Sigmoid colon (tissue), 7 donors: ENCODE measurements around the gene ZXDC. TPM values are rescaled to one million over a fixed set of nuclear protein-coding genes. Genes with fewer than 3 reads are reported as not detected.

ENCODE experiments used
- DNase-seq: peaks from one replicate; pipeline ENCODE4 v3.0.0-alpha.2; 2019
- H3K27ac ChIP-seq, 4 donors: fragments of 200-600 bp; sonication (generic); one replicate each; pipeline ENCODE4 v1.5.1; 2016 to 2019; ENCODE audit warnings: mild to moderate bottlenecking in 1 of 4
- H3K27me3 ChIP-seq, 3 donors: fragments of 200-600 bp; sonication (generic); one replicate each; pipeline ENCODE4 v1.5.1; 2019; ENCODE audit warnings: mild to moderate bottlenecking in 1 of 3
- H3K36me3 ChIP-seq, 4 donors: fragments of 200-600 bp; sonication (generic); one replicate each; pipeline ENCODE4 v1.5.1; 2016 to 2019
- H3K4me1 ChIP-seq, 4 donors: fragments of 200-600 bp; sonication (generic); one replicate each; pipeline ENCODE4 v1.5.1; 2017 to 2019
- H3K4me3 ChIP-seq, 4 donors: fragments of 200-600 bp; sonication (generic); one replicate each; pipeline ENCODE4 v1.5.1; 2017 to 2019; ENCODE audit warnings: mild to moderate bottlenecking in 2 of 4, moderate library complexity in 1 of 4
- H3K9me3 ChIP-seq, 4 donors: fragments of 200-600 bp in 3 of 4; sonication (generic) in 3 of 4; one replicate each; pipeline versions ENCODE4 v1.5.1 to v1.6.1; 2013 to 2019
- EP300 ChIP-seq, 4 donors: sonication (generic); formaldehyde crosslinking; IDR thresholded peaks; one replicate each; pipeline ENCODE4 v1.6.1; 2017; ENCODE audit warnings: antibody characterized with exemption in 4 of 4
- POLR2A ChIP-seq, 2 donors: fragments of 450-650 bp; IDR thresholded peaks; one replicate each; pipeline ENCODE4 v1.6.1; 2016; ENCODE audit warnings: antibody characterized with exemption in 2 of 2, mild to moderate bottlenecking in 2 of 2, moderate library complexity in 2 of 2
- POLR2AphosphoS5 ChIP-seq, 4 donors: sonication (generic); formaldehyde crosslinking; IDR thresholded peaks; one replicate each; pipeline ENCODE4 v1.6.1; 2017; ENCODE audit warnings: antibody characterized with exemption in 4 of 4
- WGBS, 2 donors: extraction: QIAGEN DNeasy Blood & Tissue Kit; methylation state at CpG; one replicate each; pipeline ENCODE4 v1.1.7; 2013; 5-methylcytosine and 5-hydroxymethylcytosine counted together
- intact Hi-C: fragments of 100-400 bp; cut with DNase I; formaldehyde crosslinking; loops from one replicate; pipeline ENCODE4 v1.15.1; 2023
- polyA plus RNA-seq, 3 donors: library from polyadenylated mRNA; stranded (reverse); fragments of 200-250 nt; gene quantifications; one replicate each; pipeline ENCODE4 v1.2.3, GENCODE V29; 2013
- total RNA-seq, 4 donors: library from RNA; depleted of rRNA; stranded (reverse); fragments of >200 nt; gene quantifications; one replicate each; pipeline ENCODE4 v1.1.0, GENCODE V29; 2016
- TF ChIP-seq, protein P1 (sequence below), 4 experiments: fragments of 450-650 bp in 3 of 4; fragments of 200-600 bp in 1 of 4; IDR thresholded peaks; one replicate each; pipeline ENCODE4 v1.5.1; 2016 to 2019; ENCODE audit warnings: antibody characterized with exemption in 4 of 4, mild to moderate bottlenecking in 3 of 4, moderate library complexity in 2 of 4
- donor health status: healthy with polysubstance abuse.
- donor health status: Bipolar disorder and iron deficiency.
- donor health status: healthy.

Gene ZXDC
- total and polyA plus RNA-seq, 7 donors = 5.5 to 33.8 (median 26.4) TPM

DNA sequence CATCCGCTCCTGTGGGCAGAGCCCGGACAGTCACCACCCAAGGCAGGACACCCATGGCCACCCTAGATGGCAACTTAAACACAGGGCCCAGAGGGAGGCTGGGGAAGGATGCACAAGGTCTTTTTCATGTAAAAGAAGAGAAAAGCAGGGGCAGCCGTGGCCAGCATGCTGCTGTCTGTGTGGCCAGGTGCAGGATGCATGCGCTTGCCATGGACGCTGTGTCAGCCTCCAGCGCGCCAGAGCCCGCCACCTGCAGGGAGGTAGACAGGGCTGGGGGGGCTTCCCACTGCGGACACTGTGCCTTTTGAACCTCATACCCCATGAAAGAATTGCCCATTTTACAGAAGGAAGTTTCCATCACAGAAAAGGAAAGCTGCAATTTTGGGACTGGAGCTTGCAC, 23.7 kb upstream of the ZXDC start:
- H3K27ac ChIP-seq = no peak overlapping the region
- H3K4me3 ChIP-seq = no peak overlapping the region
- H3K27me3 ChIP-seq = peaks cover 0 to 1% (median 0%) of the 10 kb centered on the region in 3 donors
- no peak for DNase-seq
- H3K36me3 ChIP-seq = no peaks in the 10 kb centered on the region
- no peaks in the 10 kb centered on the region for H3K4me1 ChIP-seq
- WGBS, 2 donors = 94 to 95% methylated on average over 9 of the region's 9 CpGs
- no peaks in the 10 kb centered on the region for H3K9me3 ChIP-seq
- TF ChIP-seq POLR2A (IDR thresholded peaks at IDR 0.05) (no peak), POLR2AphosphoS5 (IDR thresholded peaks at IDR 0.05) (no peak), EP300 (IDR thresholded peaks at IDR 0.05) (no peak)
- TF ChIP-seq, protein P1, sequence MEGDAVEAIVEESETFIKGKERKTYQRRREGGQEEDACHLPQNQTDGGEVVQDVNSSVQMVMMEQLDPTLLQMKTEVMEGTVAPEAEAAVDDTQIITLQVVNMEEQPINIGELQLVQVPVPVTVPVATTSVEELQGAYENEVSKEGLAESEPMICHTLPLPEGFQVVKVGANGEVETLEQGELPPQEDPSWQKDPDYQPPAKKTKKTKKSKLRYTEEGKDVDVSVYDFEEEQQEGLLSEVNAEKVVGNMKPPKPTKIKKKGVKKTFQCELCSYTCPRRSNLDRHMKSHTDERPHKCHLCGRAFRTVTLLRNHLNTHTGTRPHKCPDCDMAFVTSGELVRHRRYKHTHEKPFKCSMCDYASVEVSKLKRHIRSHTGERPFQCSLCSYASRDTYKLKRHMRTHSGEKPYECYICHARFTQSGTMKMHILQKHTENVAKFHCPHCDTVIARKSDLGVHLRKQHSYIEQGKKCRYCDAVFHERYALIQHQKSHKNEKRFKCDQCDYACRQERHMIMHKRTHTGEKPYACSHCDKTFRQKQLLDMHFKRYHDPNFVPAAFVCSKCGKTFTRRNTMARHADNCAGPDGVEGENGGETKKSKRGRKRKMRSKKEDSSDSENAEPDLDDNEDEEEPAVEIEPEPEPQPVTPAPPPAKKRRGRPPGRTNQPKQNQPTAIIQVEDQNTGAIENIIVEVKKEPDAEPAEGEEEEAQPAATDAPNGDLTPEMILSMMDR (IDR thresholded peaks at IDR 0.05) = no peak
- intact Hi-C loops = no loop called here

DNA sequence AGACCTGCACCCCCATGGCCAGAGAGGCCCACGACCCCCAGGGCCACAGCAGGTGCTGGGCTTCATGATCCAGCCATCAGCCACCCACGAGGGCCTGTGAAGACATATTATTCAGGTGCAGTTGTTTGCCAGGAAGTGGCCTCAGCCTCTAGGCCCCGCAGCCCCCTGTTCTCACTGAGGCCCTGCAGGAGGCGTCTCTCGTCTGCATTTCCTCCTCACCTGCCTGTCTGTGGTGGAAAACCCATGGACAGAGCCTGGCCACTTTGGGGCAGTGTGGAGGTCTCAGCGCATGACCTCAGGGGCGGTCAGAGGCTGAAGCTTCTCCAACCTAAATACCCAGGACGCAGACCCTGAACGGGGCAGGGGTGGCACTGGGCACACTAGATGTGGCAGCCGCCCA, 23.2 kb upstream of the ZXDC start:
- no peaks in the 10 kb centered on the region for H3K36me3 ChIP-seq
- no peaks in the 10 kb centered on the region for H3K27me3 ChIP-seq
- no peaks in the 10 kb centered on the region for H3K4me1 ChIP-seq
- 68% methylated on average over 10 of the region's 10 CpGs for WGBS, 2 donors
- no peak overlapping the region for H3K4me3 ChIP-seq
- H3K9me3 ChIP-seq = no peaks in the 10 kb centered on the region
- no peak overlapping the region for H3K27ac ChIP-seq
- no peak for DNase-seq
- TF ChIP-seq POLR2A (IDR thresholded peaks at IDR 0.05) (no peak), EP300 (IDR thresholded peaks at IDR 0.05) (no peak), POLR2AphosphoS5 (IDR thresholded peaks at IDR 0.05) (no peak)
- TF ChIP-seq, protein P1 (IDR thresholded peaks at IDR 0.05) = no peak
- intact Hi-C loops = no loop called here

DNA sequence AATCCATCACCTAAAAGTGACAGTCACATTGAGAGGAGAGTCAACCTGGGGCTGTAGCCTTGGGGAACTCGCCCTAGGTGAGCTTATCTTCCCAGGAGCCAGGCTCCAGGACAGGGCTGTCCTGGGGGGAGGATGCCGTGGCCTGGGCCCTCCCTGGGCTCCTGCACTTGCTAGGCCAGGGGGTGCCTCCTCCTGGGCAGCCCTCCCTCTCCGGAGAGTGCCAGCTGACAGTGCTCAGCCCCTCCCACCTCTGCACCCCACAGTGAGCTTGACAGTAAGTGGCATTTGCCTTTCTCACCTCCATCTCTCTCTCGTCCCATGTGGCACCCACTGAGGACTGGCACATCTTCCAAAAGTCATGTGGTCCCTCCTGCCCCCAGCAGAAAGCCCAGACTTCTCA, 22.8 kb upstream of the ZXDC start:
- Histone ChIP-seq H3K27ac (no peak overlapping the region), H3K4me1 (no peaks in the 10 kb centered on the region), H3K9me3 (no peaks in the 10 kb centered on the region), H3K27me3 (no peaks in the 10 kb centered on the region), H3K4me3 (no peak overlapping the region), H3K36me3 (no peaks in the 10 kb centered on the region)
- intact Hi-C loops = no loop called here
- no peak for DNase-seq
- 74 to 83% methylated on average over 4 of the region's 4 CpGs for WGBS, 2 donors
- TF ChIP-seq POLR2A (IDR thresholded peaks at IDR 0.05) = no peak
- TF ChIP-seq EP300 (IDR thresholded peaks at IDR 0.05) = no peak
- TF ChIP-seq POLR2AphosphoS5 (IDR thresholded peaks at IDR 0.05) = no peak
- TF ChIP-seq, protein P1 (IDR thresholded peaks at IDR 0.05) = no peak

DNA sequence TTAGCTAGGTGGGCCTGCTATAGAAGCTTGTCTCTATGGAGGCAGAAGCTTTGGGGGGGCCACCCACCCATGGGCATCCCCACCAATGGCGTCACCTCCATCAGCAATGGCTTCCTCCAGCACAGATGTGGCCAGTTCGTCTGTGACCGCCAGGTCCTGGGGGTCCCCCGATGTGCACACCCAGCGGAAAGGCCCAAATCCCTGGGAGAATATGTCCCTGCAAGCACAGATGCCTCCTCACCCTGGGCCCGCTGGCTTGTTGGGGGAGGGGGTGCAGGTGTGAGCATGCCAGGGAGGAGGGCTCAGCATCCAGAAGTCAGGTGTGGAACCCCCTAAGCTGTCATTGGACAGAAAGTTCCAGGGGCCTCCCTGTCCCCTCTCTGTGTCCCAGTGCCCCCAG, 22.3 kb upstream of the ZXDC start:
- TF ChIP-seq POLR2AphosphoS5 (IDR thresholded peaks at IDR 0.05) (no peak), POLR2A (IDR thresholded peaks at IDR 0.05) (no peak), EP300 (IDR thresholded peaks at IDR 0.05) (no peak)
- TF ChIP-seq, protein P1 (IDR thresholded peaks at IDR 0.05) = no peak

More for the DNA sequence above, 22.3 kb upstream of the ZXDC start:
- Histone ChIP-seq H3K9me3 (no peaks in the 10 kb centered on the region), H3K4me1 (no peaks in the 10 kb centered on the region), H3K36me3 (no peaks in the 10 kb centered on the region), H3K27me3 (no peaks in the 10 kb centered on the region), H3K4me3 (no peak overlapping the region), H3K27ac (no peak overlapping the region)
- DNase-seq = no peak
- intact Hi-C loops = no loop called here
- WGBS, 2 donors = 95% methylated on average over 6 of the region's 6 CpGs
